Right forelimb (tissue), 1 donor: ENCODE measurements around the gene KDM5B.
"Not testable (repeated sequence)": the region's sequence is repeated elsewhere in the genome, so short reads cannot be mapped to it uniquely, and the experiment has no call there.

Source experiments
- DNase-seq: peaks from one replicate; pipeline ENCODE4 v3.0.0-alpha.2; 2018

The KDM5B gene

DNA sequence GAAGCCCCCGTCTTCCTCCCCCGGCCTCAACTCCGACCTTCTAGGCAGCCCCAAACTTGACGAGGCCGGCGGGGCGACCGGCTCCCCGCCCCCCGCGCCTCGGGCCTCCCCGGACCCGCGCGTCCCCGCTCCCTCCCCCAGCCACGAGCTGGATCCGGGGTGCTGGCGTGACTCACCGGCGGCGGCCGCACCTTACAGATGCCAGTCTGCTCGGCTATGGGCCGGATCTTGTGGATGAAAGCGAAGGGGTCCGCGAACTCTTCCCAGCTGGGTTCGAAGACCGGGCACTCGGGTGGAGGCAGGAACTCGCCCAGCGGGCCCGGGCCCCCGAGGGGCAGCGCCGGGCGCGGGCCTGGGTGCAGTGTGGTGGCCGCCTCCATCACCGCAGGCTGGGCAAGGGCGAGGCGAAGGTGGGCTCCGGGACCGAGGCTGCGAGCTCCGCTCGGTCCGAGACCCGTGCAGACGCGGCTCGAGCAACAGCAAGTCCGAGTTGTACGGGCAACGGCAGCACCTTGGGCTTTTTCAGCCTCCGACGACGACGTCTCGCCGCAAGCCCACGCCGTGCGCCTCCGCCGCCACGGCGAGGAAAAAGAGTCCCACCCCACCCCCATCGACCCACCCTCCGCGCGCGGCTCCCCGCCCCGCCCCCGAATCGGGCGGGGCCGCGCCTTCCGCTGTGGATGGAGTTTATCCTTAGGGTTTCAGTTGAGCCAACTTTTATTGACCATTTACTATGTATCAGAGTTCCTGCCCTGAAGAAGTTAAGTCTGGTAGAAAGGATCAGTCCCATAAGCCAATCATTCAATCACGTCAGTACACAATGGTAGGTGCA lies at the start of gene KDM5B:
Gene KDM5B, minus strand, starts transcription at position 496 of the 832 bp plus-strand sequence. Its CDS starts 116 bp downstream, at position 380.
- peak; percentile 84 for DNase-seq

DNA sequence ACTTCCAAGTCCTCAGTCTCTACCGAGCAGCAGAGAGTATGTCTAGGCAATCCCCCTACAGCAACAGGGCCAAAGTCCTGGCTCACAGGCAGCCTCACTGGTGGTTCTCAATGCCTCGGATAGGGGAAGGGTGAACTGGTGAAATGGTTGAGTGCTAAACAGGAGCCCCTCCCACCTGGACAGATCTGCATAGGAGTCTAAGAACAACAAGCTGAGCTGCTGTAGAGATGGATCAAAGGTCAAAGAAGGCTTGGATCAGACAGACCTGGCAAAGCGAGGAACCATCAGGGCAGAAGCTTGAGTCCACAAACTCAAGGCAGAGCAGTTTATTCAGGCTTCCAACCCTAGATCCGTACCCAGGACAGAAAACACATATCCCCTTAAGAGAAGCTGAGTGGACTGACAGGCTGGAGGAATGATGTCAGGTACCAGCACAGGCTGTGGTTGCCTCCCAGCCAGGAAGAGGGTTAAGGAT lies 49.0 kb upstream of the KDM5B start:
- no peak for DNase-seq

GRCh38 chr1:202856014-202856413 lies 47.8 kb upstream of the KDM5B start:
- DNase-seq: no peak

DNA sequence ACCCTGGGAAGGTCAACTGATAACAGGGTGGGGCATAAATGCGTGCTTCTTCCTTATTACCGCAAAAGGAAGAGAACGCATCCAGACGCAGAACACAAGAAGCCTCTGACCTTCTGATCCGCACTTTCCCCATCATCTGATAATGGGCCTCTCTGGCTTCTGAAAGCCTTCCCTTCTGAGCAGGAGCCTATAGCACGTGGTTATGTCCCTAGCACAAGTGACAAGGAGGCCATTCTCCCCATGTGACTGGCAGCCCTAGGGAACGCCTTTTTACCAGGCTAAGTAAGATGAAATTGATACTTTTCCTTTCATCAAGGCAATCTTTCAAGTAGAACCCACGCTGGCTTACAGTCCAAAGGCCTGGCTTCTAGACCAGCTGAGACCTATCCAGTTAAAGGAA lies 46.6 kb upstream of the KDM5B start:
- DNase-seq: no peak

GRCh38 chr1:202852163-202852904 lies 44.1 kb upstream of the KDM5B start:
- no peak for DNase-seq

GRCh38 chr1:202850593-202851362 lies 42.6 kb upstream of the KDM5B start:
- DNase-seq: no peak

GRCh38 chr1:202848191-202848542 lies 39.9 kb upstream of the KDM5B start:
- no peak for DNase-seq

GRCh38 chr1:202844935-202845334 lies 36.7 kb upstream of the KDM5B start:
- no peak for DNase-seq

DNA sequence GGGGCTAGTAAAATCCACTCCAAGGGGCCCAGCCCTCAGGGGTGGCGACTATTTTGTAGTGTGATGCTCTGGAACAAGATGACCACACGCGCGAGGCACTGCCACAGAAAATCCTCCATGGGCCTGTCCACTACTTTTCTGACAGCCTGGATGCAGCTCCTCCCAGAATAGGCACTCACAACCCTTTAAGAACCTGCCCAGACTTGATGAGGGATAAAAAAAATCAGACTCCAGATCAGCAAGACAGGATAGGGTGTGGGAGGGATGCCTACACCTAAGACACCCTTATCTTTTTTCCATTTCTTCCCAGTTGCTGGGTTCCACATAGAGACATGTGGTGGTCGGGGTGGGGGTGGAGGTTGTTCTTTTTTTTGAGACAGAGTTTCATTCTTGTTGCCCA lies 36.0 kb upstream of the KDM5B start:
- DNase-seq: no peak

GRCh38 chr1:202843081-202843480 lies 34.9 kb upstream of the KDM5B start:
- DNase-seq: no peak

- DNase-seq: no peak
These were observed 29.6 kb upstream of the KDM5B start for GRCh38 chr1:202837746-202838262.

DNA sequence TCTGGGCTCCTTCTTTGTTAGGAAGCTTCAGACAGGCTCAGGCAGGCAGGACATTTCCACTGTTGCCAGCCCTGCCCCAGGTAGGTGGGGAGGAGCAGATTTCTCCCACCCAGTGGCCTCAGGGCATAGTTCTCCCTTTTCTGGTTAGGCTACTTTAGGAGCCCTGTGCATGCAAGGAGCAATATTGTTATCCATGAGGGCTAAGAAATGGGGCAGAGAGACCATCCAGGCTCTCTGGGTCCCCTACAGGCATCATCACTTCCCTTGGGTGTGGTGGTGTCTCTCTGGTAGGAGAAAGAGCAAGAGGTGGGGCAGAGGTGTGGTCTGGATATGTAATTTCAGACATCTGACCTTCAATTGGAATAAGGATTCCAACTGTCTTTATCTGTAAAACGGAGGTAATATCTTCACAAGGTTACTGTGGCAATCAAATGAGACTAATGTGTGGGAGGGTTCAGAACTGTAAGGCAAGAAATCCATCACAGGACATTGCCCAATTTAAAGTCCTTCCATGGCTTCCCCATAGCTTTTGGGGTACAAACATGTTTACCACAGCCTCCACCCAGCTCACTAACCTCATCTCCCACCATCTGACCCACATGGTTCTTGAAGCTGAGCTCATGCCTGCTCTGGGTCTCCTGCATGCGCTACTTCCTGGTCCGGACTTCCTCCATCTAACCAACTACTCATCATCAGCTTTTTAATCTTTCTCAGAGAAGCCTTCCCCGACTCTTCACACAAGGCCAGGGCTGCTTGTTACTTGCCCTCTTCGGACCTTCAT lies 28.6 kb upstream of the KDM5B start:
- no peak for DNase-seq

- no peak for DNase-seq
These were observed 27.4 kb upstream of the KDM5B start for GRCh38 chr1:202835548-202836072.

GRCh38 chr1:202834771-202835547 lies 26.7 kb upstream of the KDM5B start:
- DNase-seq: no peak

DNA sequence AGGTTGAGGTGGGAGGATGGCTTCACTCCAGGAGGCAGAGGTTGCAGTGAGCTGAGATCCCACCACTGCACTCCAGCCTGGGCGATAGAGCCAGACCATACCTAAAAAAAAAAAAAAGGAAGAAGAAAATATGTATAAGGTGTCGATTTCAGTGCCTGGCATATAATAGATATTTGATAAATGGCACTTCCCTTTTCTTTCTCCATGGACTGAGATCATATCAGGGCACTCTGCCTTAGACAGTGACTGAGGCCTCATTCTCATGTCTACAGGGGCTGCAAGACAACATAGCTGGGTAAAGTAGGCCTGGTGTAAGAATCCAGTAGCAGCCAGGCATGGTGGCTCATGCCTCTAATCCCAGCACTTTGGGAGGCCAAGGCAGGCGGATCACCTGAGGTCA lies 23.7 kb upstream of the KDM5B start:
- no peak for DNase-seq

- DNase-seq: not testable (repeated sequence)
These were observed 21.0 kb upstream of the KDM5B start for GRCh38 chr1:202829223-202829622.

- DNase-seq: no peak
These were observed 17.5 kb upstream of the KDM5B start for GRCh38 chr1:202825748-202826147.

- DNase-seq: no peak
These were observed 13.2 kb upstream of the KDM5B start for GRCh38 chr1:202821467-202821866.

GRCh38 chr1:202818819-202819218 lies 10.6 kb upstream of the KDM5B start:
- no peak for DNase-seq

DNA sequence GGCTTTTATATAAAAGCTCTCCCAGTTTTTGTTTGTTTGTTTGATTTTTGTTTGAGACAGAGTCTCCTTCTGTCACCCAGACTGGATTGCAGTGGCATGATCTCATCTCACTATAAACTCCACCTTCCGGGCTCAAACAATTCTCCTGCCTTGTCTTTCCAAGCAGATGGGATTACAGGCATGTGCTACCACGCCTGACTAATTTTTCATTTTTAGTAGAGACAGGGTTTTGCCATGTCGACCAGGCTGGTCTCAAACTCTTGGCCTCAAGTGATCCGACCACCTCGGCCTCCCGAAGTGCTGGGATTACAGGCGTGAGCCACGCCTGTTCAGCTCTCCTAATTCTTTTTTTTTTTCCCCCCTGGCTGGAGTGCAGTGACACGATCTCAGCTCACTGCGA lies 6.9 kb upstream of the KDM5B start:
- no peak for DNase-seq
